K562 (cell line): ENCODE measurements around the gene DYNC1I1. TPM values are rescaled to one million over a fixed set of nuclear protein-coding genes. Genes with fewer than 3 reads are reported as not detected.

Experiments used
- ATAC-seq: fragments of 200-7000 bp; cut with Tn5 transposase; 3 replicates; pipeline ENCODE4 v1.9.1; 2020; ENCODE audit warnings: moderate library complexity
- BruUV-seq: library from RNA; stranded (reverse); fragments of 400-500 nt; replicated peaks from 2 replicates; lab custom pipeline; 2021; lab: Mats Ljungman, UMichigan
- CTCF ChIA-PET: fragments of 300-600 bp; formaldehyde crosslinking; extraction: SDS; loops from one replicate; lab custom pipeline; 2021; ENCODE audit warnings: low intra/inter-chr PET ratio; lab: Yijun Ruan, JAX
- POLR2A ChIA-PET: fragments of 300-600, 350-650 bp; sonication (Branson Sonifier 250); formaldehyde crosslinking; extraction: SDS; loops from one replicate; lab custom pipeline; 2021; ENCODE audit warnings: antibody characterized with exemption, inconsistent platforms; lab: Yijun Ruan, JAX
- DNase-seq, 4 experiments: peaks; one replicate each; pipeline versions ENCODE4 v3.0.0 to v3.0.0-alpha.2; 2011 to 2018; ENCODE audit warnings: low spot score in 3 of 4, mixed read lengths in 3 of 4; ENCODE audit errors: extremely low read depth in 1 of 4
- FAIRE-seq: peaks from 2 replicates; lab custom pipeline; 2011; peaks lifted over from hg19 to GRCh38; lab: Jason Lieb, UNC
- H2AFZ ChIP-seq: 2 replicates; pipeline ENCODE4 v1.6.0; 2011; ENCODE audit warnings: low read depth, low read length, control low read depth, inconsistent platforms
- H3K27ac ChIP-seq: fragments of 200-600 bp; 3 replicates; pipeline ENCODE4 v1.8.0; 2011; ENCODE audit warnings: low read depth, mild to moderate bottlenecking, control low read depth, inconsistent platforms, low read length, moderate library complexity, mixed read lengths; ENCODE audit errors: extremely low read depth
- H3K27me3 ChIP-seq, 2 experiments: fragments of 300-600 bp in 1 of 2; 2 replicates in 1 of 2; 3 replicates in 1 of 2; pipeline versions ENCODE4 v1.6.0 to v1.8.0; 2011; ENCODE audit warnings: inconsistent platforms in 2 of 2, low read length in 2 of 2, mild to moderate bottlenecking in 1 of 2, mixed read lengths in 1 of 2, moderate library complexity in 1 of 2; ENCODE audit not compliant: control insufficient read depth in 2 of 2, insufficient read depth in 2 of 2
- H3K36me3 ChIP-seq: fragments of 300-600 bp; 3 replicates; pipeline ENCODE4 v1.8.0; 2011; ENCODE audit warnings: mild to moderate bottlenecking, low read length, inconsistent platforms; ENCODE audit not compliant: control insufficient read depth, insufficient read depth
- H3K4me1 ChIP-seq, 2 experiments: fragments of 200-600 bp in 1 of 2; replicated peaks in 1 of 2; 2 replicates in 1 of 2; 3 replicates in 1 of 2; pipeline versions ENCODE4 v1.5.1 to v1.8.0; 2011; ENCODE audit warnings: inconsistent platforms in 2 of 2, low read length in 2 of 2, mild to moderate bottlenecking in 1 of 2, mixed read lengths in 1 of 2, moderate library complexity in 1 of 2; ENCODE audit not compliant: control insufficient read depth in 2 of 2, insufficient read depth in 2 of 2
- H3K4me2 ChIP-seq: 2 replicates; pipeline ENCODE4 v1.6.1; 2011; ENCODE audit warnings: low read length, control low read depth, inconsistent platforms, mixed read lengths; ENCODE audit not compliant: insufficient read depth
- H3K4me3 ChIP-seq: fragments of 200-600 bp; sonication (generic), shearing (Covaris generic); 2 replicates; pipeline ENCODE4 v1.5.1; 2016; ENCODE audit warnings: control low read depth, inconsistent platforms
- H3K79me2 ChIP-seq: fragments of 200-600 bp; 3 replicates; pipeline ENCODE4 v1.8.0; 2011; ENCODE audit warnings: low read length, inconsistent platforms; ENCODE audit not compliant: control insufficient read depth, insufficient read depth
- H3K9ac ChIP-seq, 2 experiments: 2 replicates each; pipeline versions ENCODE4 v1.6.0 to v1.6.1; 2011; ENCODE audit warnings: low read depth in 2 of 2, low read length in 2 of 2, control low read depth in 1 of 2, inconsistent platforms in 1 of 2, mild to moderate bottlenecking in 1 of 2, mixed read lengths in 1 of 2; ENCODE audit not compliant: insufficient read depth in 1 of 2
- H3K9me1 ChIP-seq: one replicate; pipeline ENCODE4 v1.6.0; 2011; ENCODE audit warnings: inconsistent platforms, mild to moderate bottlenecking, low read length, moderate library complexity; ENCODE audit not compliant: control insufficient read depth, insufficient read depth
- H3K9me3 ChIP-seq: replicated peaks from 2 replicates; pipeline ENCODE4 v1.5.1; 2011; ENCODE audit warnings: low read depth, low read length, inconsistent platforms; ENCODE audit not compliant: control insufficient read depth, insufficient read depth
- H4K20me1 ChIP-seq: replicated peaks from 2 replicates; pipeline ENCODE4 v1.6.1; 2011; ENCODE audit warnings: low read length, inconsistent platforms, mixed read lengths; ENCODE audit not compliant: control insufficient read depth, insufficient read depth
- COPS2 ChIP-seq: fragments of 450-650 bp; conservative IDR thresholded peaks from 2 replicates; pipeline ENCODE4 v1.6.1; 2016; ENCODE audit warnings: mild to moderate bottlenecking, moderate library complexity
- JUND ChIP-seq, 2 experiments: IDR thresholded peaks; 2 replicates in 1 of 2; 3 replicates in 1 of 2; pipeline ENCODE4 v1.6.1; 2011; ENCODE audit warnings: borderline replicate concordance in 2 of 2, low read depth in 2 of 2, low read length in 2 of 2, improper control_type of control experiment in 1 of 2, missing biosample characterization in 1 of 2, missing genetic modification characterization in 1 of 2, missing genetic modification reagents in 1 of 2
- KLF1 ChIP-seq: fragments of 450-650 bp; IDR thresholded peaks from 2 replicates; pipeline ENCODE4 v1.6.1; 2016; ENCODE audit warnings: missing genetic modification characterization, missing compliant biosample characterization
- NFYB ChIP-seq: IDR thresholded peaks from 2 replicates; pipeline ENCODE4 v1.6.1; 2011; ENCODE audit warnings: mild to moderate bottlenecking, moderate library complexity; ENCODE audit not compliant: insufficient read length; ENCODE audit errors: extremely low read depth
- NR2C1 ChIP-seq, 2 experiments: fragments of 450-650 bp; IDR thresholded peaks; 2 replicates each; pipeline ENCODE4 v1.6.1; 2017; ENCODE audit warnings: mild to moderate bottlenecking in 2 of 2, antibody characterized with exemption in 1 of 2, inconsistent platforms in 1 of 2, missing compliant biosample characterization in 1 of 2, missing genetic modification characterization in 1 of 2
- POLR2A ChIP-seq: fragments of 450-650 bp; conservative IDR thresholded peaks from 2 replicates; pipeline ENCODE4 v1.6.1; 2016
- POLR2AphosphoS5 ChIP-seq: IDR thresholded peaks from 2 replicates; pipeline ENCODE4 v1.6.1; 2011; ENCODE audit warnings: mild to moderate bottlenecking, low read depth, low read length, moderate library complexity; ENCODE audit not compliant: control insufficient read depth, insufficient read depth
- REST ChIP-seq, 2 experiments: fragments of 450-650 bp; formaldehyde crosslinking in 1 of 2; IDR thresholded peaks; 2 replicates each; pipeline versions ENCODE4 v1.4.0 to v1.6.1; 2014 to 2020; ENCODE audit warnings: mild to moderate bottlenecking in 2 of 2, borderline replicate concordance in 1 of 2, low read depth in 1 of 2
- ZFP36 ChIP-seq: fragments of 150-350 bp; IDR thresholded peaks from 2 replicates; pipeline ENCODE4 v1.6.1; 2018; ENCODE audit warnings: low read length, low read depth; ENCODE audit not compliant: partially characterized antibody
- ZNF57 ChIP-seq: fragments of 450-650 bp; formaldehyde crosslinking; IDR thresholded peaks from 2 replicates; pipeline ENCODE4 v1.4.0; 2020; ENCODE audit warnings: mild to moderate bottlenecking, moderate library complexity
- WGBS: fragments of 100-300 bp; shearing (Covaris generic); methylation state at CpG from one replicate; pipeline ENCODE4 v1.1.6; 2016; ENCODE audit warnings: low coverage, mixed read lengths; ENCODE audit not compliant: insufficient coverage; ENCODE audit errors: missing lambda C conversion rate; 5-methylcytosine and 5-hydroxymethylcytosine counted together
- in situ Hi-C: fragments of 300-500 bp; cut with MboI; formaldehyde crosslinking; loops from 4 replicates; pipeline ENCODE4 v1.15.0; 2018; ENCODE audit warnings: inconsistent platforms, mixed read lengths
- intact Hi-C: fragments of 100-400 bp; cut with micrococcal nuclease; formaldehyde crosslinking; loops from 2 replicates; pipeline ENCODE4 v1.14.2; 2022
- polyA plus RNA-seq, 8 experiments: library from polyadenylated mRNA; depleted of rRNA in 4 of 8; stranded (reverse) in 5 of 8; unstranded in 3 of 8; fragments of >200 nt; fragmentation: Nextera tagmentation in 2 of 8; fragmentation: Illumina TruSeq in 1 of 8; extraction: Ambion mirVana in 2 of 8; extraction: Trizol in 1 of 8; gene quantifications; 2 replicates each; pipeline versions ENCODE4 v1.2.1 to v1.2.3, GENCODE V29; 2011 to 2014; ENCODE audit warnings: inconsistent platforms in 1 of 8, missing spikeins in 1 of 8
- total RNA-seq, 7 experiments: library from RNA; depleted of rRNA in 6 of 7; stranded (reverse); fragments of >200 nt in 6 of 7; fragmentation: Illumina TruSeq in 2 of 7; extraction: Trizol in 2 of 7; gene quantifications; 2 replicates each; pipeline versions ENCODE4 v1.2.1 to v1.2.3, GENCODE V29; 2011 to 2021; ENCODE audit warnings: low replicate concordance in 1 of 7

The DYNC1I1 gene
- total and polyA plus RNA-seq, 9 of the 15 experiments (the other 6 are each of a cell fraction or from before 2014, with no cell fraction given), result 0.22 to 1.5 (median 0.44) TPM

DNA sequence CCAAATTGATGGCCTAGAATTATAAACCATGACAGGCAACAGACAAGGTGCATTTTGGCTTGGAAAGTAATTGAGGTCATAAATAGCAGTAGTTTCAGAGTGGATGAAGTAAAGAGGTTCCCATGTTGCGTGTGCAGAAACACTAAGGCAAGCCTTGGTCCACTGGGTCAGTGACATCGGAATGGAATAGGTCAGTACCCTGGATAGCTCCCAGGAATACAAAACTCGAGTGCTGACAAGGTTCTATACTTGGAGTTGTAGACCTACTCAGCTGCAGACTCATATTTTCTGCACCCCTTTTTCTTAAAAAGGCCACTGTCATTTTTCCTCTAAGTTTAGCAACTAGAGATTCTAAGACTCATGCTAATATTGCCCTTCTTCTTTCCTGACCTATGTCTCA is 132.8 kb downstream of the DYNC1I1 start (continued):
- peak; percentile 95 for TF ChIP-seq REST (IDR thresholded peaks at IDR 0.05; ENCODE audit: borderline replicate concordance)
- TF ChIP-seq REST (CRISPR knock-in tag; IDR thresholded peaks at IDR 0.05; ENCODE audit: low read depth), result peak; percentile 82

DNA sequence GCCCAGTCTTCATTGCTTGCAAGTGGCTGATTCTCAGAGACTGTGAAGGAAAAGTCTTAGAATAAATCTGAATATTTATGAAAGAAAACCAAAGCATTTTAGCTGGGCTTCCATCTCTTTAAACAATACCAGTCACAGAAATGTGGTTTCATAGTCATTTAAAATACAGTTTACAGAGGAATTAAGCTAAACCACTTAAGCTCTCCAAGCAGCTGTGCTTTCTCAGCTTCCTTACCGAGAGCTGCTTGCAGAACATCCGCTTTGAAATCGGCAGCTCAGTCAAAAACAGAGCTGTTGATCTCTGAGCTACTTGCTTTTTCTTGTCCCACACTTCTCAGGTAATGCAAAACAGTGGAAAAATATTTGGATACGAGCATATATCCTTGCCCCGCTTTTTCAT is 134.5 kb downstream of the DYNC1I1 start:
- no peaks in the 10 kb centered on the region for H3K79me2 ChIP-seq
- in situ Hi-C loops, result no loop called here
- H3K27me3 ChIP-seq, result no peaks in the 10 kb centered on the region; a peak in 2 of 5 replicates
- H3K4me3 ChIP-seq, result no peak overlapping the region
- ChIA-PET CTCF (no interaction called here), POLR2A (no interaction called here)
- intact Hi-C loops, result no loop called here
- H2AFZ ChIP-seq, result no peak overlapping the region
- TF ChIP-seq ZFP36, result no peak
- no peak for TF ChIP-seq NFYB
- no peak for TF ChIP-seq ZNF57 (CRISPR knock-in tag)
- no peak for TF ChIP-seq POLR2A
- TF ChIP-seq POLR2AphosphoS5, result no peak
- no peak for TF ChIP-seq NR2C1 (IDR thresholded peaks at IDR 0.05)
- TF ChIP-seq NR2C1 (tag; IDR thresholded peaks at IDR 0.05), result no peak
- TF ChIP-seq KLF1 (tag), result no peak
- no peak for TF ChIP-seq COPS2
- no peak for TF ChIP-seq JUND (IDR thresholded peaks at IDR 0.05; ENCODE audit: borderline replicate concordance, low read depth, low read length)
- TF ChIP-seq JUND (tag; IDR thresholded peaks at IDR 0.05; ENCODE audit: borderline replicate concordance, low read depth, low read length), result no peak
- ATAC-seq, result no peak
- no peaks in the 10 kb centered on the region for H3K4me1 ChIP-seq
- WGBS, result 0% methylated on average over 5 of the region's 5 CpGs
- H4K20me1 ChIP-seq, result no peaks in the 10 kb centered on the region
- no peak for FAIRE-seq
- H3K4me2 ChIP-seq, result no peak overlapping the region
- H3K27ac ChIP-seq, result no peak overlapping the region
- DNase-seq, result no peak
- H3K9me1 ChIP-seq, result no peaks in the 10 kb centered on the region
- no peaks in the 10 kb centered on the region for H3K36me3 ChIP-seq
- no peak overlapping the region for H3K9ac ChIP-seq
- no TSS peak for BruUV-seq
- H3K9me3 ChIP-seq, result no peaks in the 10 kb centered on the region
